Astrocyte of the spinal cord (primary cell): ENCODE results near the gene STRA6.

Source experiments
- DNase-seq: peaks from one replicate; pipeline ENCODE4 v3.0.0; 2011; ENCODE audit warnings: low read depth, low spot score
- H3K4me3 ChIP-seq: 2 replicates; pipeline ENCODE4 v1.5.1; 2011; ENCODE audit warnings: low read depth, mild to moderate bottlenecking, low read length, moderate library complexity
- in situ Hi-C: cut with HindIII; loops from 2 replicates; pipeline ENCODE4 v1.10.0; 2017; ENCODE audit warnings: low sequenced_read_pairs
- TF ChIP-seq, protein P1 (sequence below): IDR thresholded peaks from 2 replicates; pipeline ENCODE4 v1.5.1; 2012; ENCODE audit warnings: low read depth, mild to moderate bottlenecking, low read length, inconsistent platforms

STRA6 gene

DNA sequence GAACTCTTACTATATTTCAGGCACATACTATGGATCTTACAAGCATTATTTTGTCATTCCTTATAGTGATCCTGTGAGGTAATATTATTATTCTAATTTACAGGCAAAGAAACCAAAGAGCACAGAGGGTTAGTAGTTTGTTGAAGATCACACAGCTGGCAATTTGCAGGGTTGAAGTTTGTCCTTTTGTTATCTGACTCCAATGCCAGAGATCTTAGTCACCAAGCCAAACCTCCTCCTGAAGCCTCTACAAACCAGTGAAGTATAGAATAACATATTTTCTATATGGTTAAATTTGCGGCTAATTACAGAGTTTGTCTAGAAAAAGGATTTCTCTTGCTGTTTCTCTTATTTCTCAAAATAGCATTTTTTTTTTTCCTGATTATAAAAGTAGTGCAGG is 61.0 kb downstream of the STRA6 start:
- in situ Hi-C loops = no loop called here
- TF ChIP-seq, protein P1, sequence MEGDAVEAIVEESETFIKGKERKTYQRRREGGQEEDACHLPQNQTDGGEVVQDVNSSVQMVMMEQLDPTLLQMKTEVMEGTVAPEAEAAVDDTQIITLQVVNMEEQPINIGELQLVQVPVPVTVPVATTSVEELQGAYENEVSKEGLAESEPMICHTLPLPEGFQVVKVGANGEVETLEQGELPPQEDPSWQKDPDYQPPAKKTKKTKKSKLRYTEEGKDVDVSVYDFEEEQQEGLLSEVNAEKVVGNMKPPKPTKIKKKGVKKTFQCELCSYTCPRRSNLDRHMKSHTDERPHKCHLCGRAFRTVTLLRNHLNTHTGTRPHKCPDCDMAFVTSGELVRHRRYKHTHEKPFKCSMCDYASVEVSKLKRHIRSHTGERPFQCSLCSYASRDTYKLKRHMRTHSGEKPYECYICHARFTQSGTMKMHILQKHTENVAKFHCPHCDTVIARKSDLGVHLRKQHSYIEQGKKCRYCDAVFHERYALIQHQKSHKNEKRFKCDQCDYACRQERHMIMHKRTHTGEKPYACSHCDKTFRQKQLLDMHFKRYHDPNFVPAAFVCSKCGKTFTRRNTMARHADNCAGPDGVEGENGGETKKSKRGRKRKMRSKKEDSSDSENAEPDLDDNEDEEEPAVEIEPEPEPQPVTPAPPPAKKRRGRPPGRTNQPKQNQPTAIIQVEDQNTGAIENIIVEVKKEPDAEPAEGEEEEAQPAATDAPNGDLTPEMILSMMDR = no peak
- DNase-seq = peak; percentile 18
- H3K4me3 ChIP-seq = no peak overlapping the region

DNA sequence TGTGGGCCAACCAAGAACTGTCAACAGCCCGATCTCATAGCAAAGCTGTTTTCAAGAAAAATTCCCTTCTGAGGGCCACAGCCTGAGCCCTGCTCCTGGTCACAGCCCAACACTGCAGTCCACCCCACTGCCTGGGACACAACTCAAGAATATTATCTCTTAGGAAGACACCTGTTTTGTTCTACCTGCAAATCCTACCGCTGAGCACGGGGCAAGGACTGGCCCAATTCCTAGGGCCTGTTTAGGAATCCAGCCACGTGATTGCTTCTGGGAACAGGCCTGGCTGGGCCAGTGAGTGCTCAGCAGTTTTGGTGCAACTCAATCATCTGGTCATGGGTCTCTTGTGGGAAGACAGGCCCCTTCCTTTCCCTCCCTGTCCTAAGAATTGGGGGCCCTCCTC is 63.9 kb downstream of the STRA6 start:
- H3K4me3 ChIP-seq = no peak overlapping the region
- TF ChIP-seq, protein P1 = no peak
- in situ Hi-C loops = no loop called here
- DNase-seq = no peak

DNA sequence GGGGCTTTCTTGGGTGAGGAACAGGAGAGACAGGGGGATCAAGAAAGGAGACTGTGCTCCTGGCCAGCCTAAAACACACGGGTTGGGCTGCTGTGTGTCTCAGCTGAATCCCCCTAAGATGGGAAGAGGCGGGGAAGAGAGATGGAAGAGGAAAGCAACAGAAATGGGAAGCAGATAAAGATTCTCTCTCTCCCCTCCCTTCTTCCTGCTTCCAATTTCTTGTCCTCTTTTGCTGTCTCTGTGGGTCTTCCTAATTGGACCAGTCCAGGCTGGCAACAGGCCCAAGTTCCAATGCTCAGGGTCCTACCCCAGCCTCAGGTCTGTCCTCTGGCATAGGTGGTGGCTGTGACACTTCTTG is 65.1 kb downstream of the STRA6 start:
- in situ Hi-C loops = no loop called here
- H3K4me3 ChIP-seq = no peak overlapping the region
- TF ChIP-seq, protein P1 = no peak
- DNase-seq = no peak

DNA sequence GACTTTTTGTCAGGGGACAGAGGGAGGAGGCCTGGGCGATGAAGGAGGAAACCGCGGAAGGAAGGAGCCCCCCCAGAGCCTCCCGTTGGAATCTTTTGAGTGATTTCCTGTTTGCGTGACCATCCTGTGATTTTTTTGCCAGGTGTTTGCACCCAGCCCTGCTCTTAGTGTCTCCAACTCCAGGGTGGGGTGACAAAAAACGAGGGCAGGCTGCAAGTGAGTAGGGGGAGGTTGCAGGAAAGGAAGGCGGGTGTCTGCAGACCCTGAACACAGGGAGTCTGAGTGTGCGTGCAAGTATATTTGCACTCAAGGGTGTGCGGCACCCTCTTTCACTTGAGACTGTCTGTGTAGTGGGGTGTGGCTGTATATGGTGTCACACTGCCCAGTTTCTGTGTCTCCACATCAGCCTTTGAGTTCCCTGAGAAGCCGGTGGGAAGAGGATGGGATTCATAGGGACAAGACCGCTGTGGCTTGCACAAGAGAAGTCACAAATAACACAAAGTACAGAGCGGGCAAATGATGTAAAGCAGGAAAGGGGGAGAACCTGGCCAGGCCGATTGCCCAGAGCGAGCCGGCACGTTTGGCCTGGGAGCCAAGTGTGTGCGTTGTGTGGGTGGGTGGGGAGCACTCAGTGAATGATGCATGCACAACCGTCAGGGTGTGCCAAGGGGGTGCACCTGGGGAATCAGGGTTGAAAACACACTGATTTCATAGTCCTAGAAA is 65.6 kb downstream of the STRA6 start:
- TF ChIP-seq, protein P1 = no peak
- H3K4me3 ChIP-seq = peak overlapping the region; percentile 40
- in situ Hi-C loops = no loop called here
- no peak for DNase-seq

DNA sequence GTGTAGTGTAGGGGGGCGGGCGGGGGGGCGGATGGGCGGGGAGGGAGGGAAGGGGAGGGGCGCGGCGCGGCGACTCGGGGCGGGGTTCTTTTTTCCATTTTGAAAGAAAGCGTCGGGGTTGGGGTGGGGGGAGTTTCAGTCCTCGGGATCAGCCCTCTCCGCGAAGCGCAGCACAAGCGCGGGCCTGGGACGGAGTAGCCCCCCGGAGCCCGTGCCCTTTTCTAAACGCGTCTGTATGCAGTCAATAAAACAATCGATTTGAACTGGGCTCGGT is 66.1 kb downstream of the STRA6 start:
- in situ Hi-C loops = no loop called here
- no peak for DNase-seq
- TF ChIP-seq, protein P1 = no peak

DNA sequence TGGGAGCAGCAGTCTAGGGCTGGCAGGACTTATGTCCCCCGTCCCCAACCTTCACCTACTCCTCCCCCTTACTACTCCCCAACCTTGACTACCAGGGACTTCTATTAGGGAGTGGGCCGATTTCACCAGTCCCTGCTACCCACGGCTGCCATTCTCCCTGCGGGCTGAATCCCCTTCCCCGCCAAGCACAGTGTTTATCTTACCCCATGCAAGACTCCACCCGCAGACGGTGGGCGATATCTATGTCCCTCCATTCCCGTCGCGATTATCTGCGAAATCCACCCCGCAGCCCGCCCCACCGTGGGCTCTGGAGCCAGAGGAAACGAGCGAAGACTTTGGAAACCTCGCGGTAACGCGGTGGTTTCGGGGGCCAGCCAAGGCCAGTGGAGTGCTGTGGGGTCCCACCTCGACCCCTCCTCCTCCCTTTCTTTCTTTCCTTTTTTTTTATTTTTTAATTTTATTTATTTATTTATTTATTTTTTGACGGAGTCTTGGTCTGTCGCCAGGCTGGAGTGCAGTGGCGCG is 67.5 kb downstream of the STRA6 start:
- in situ Hi-C loops = no loop called here
- no peak for DNase-seq
- TF ChIP-seq, protein P1 = no peak
- no peak overlapping the region for H3K4me3 ChIP-seq

More for the DNA sequence above, 66.1 kb downstream of the STRA6 start:
- peak overlapping the region; percentile 40 for H3K4me3 ChIP-seq
